CD4-positive, alpha-beta T cell treated with Interleukin-10 for 1 hour (primary cell): ENCODE data around the gene INHBB.
A peak's percentile ranks its signal among the peaks of the same experiment; 100 is the strongest.
"Not testable (repeated sequence)": the region's sequence is repeated elsewhere in the genome, so short reads cannot be mapped to it uniquely, and the experiment has no call there.

ENCODE experiments used
- DNase-seq: peaks from one replicate; pipeline ENCODE4 v3.0.0-alpha.2; 2020

INHBB gene

GRCh38 chr2:120346026-120346666 is at the start of gene INHBB:
Gene INHBB, plus strand, starts transcription at chr2:120346136. Its CDS starts 53 bp downstream, at chr2:120346189.
- DNase-seq: no peak

GRCh38 chr2:120298173-120298835 is 47.6 kb upstream of the INHBB start:
- DNase-seq: no peak

GRCh38 chr2:120299004-120299403 is 46.9 kb upstream of the INHBB start:
- DNase-seq: no peak

- DNase-seq: no peak
Observed at GRCh38 chr2:120299561-120299960, 46.4 kb upstream of the INHBB start.

GRCh38 chr2:120300385-120300784 is 45.6 kb upstream of the INHBB start:
- no peak for DNase-seq

GRCh38 chr2:120301284-120301683 is 44.7 kb upstream of the INHBB start:
- DNase-seq: no peak

- no peak for DNase-seq
Observed at GRCh38 chr2:120302301-120302700, 43.6 kb upstream of the INHBB start.

- no peak for DNase-seq
Observed at GRCh38 chr2:120303177-120303576, 42.8 kb upstream of the INHBB start.

- no peak for DNase-seq
Observed at GRCh38 chr2:120305296-120305695, 40.6 kb upstream of the INHBB start.

- no peak for DNase-seq
Observed at GRCh38 chr2:120305937-120306490, 39.9 kb upstream of the INHBB start.

GRCh38 chr2:120307482-120307881 is 38.5 kb upstream of the INHBB start:
- no peak for DNase-seq

GRCh38 chr2:120308038-120308910 is 37.7 kb upstream of the INHBB start:
- DNase-seq: no peak

GRCh38 chr2:120310136-120310535 is 35.8 kb upstream of the INHBB start:
- no peak for DNase-seq

- DNase-seq: not testable (repeated sequence)
Observed at GRCh38 chr2:120310841-120311240, 35.1 kb upstream of the INHBB start.

- DNase-seq: no peak
Observed at GRCh38 chr2:120312076-120312475, 33.9 kb upstream of the INHBB start.

GRCh38 chr2:120312860-120313694 is 32.9 kb upstream of the INHBB start:
- DNase-seq: peak; percentile 76

GRCh38 chr2:120313695-120314615 is 32.0 kb upstream of the INHBB start:
- no peak for DNase-seq

- no peak for DNase-seq
Observed at GRCh38 chr2:120314690-120315366, 31.1 kb upstream of the INHBB start.

GRCh38 chr2:120315367-120316033 is 30.4 kb upstream of the INHBB start:
- DNase-seq: no peak

- DNase-seq: no peak
Observed at GRCh38 chr2:120316071-120316470, 29.9 kb upstream of the INHBB start.
